ENCODE measurements around the gene KRTAP1-5. TPM values are rescaled to one million over a fixed set of nuclear protein-coding genes. Genes with fewer than 3 reads are reported as not detected.
"Not testable (repeated sequence)": the region's sequence is repeated elsewhere in the genome, so short reads cannot be mapped to it uniquely, and the experiment has no call there.

KRTAP1-5 gene
- total RNA-seq, 1 donor from 2014 or later: not detected

DNA sequence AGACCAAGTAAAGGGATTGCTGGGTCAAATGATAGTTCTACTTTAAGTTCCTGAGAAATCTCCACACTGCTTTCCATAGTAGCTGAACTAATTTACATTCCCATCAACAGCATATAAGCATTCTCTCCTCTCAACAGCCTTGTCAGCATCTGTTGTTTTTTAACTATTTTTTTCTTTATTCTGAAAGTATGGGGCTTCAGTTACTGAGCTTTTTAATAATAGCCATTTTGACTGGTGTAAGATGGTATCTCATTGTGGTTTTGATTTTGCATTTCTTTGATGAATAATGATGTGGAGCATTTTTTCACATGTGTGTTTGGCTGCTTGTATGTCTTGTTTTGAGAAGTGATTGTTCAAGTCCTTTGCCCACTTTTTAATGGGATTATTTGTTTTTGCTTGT, 25.6 kb upstream of the KRTAP1-5 start:
- intact Hi-C loops (cut with DNase I): no loop called here
- no peaks in the 10 kb centered on the region for H3K36me3 ChIP-seq
- no peaks in the 10 kb centered on the region for H3K4me1 ChIP-seq
- no peak for DNase-seq
- peaks cover 13% of the 10 kb centered on the region for H3K27me3 ChIP-seq (ENCODE audit: low read depth)
- H3K27ac ChIP-seq: no peak overlapping the region
- ATAC-seq: no peak
- no peaks in the 10 kb centered on the region for H3K9me3 ChIP-seq
- TF ChIP-seq, protein P1, sequence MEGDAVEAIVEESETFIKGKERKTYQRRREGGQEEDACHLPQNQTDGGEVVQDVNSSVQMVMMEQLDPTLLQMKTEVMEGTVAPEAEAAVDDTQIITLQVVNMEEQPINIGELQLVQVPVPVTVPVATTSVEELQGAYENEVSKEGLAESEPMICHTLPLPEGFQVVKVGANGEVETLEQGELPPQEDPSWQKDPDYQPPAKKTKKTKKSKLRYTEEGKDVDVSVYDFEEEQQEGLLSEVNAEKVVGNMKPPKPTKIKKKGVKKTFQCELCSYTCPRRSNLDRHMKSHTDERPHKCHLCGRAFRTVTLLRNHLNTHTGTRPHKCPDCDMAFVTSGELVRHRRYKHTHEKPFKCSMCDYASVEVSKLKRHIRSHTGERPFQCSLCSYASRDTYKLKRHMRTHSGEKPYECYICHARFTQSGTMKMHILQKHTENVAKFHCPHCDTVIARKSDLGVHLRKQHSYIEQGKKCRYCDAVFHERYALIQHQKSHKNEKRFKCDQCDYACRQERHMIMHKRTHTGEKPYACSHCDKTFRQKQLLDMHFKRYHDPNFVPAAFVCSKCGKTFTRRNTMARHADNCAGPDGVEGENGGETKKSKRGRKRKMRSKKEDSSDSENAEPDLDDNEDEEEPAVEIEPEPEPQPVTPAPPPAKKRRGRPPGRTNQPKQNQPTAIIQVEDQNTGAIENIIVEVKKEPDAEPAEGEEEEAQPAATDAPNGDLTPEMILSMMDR (IDR thresholded peaks at IDR 0.05): no peak
- H3K4me3 ChIP-seq: no peak overlapping the region

DNA sequence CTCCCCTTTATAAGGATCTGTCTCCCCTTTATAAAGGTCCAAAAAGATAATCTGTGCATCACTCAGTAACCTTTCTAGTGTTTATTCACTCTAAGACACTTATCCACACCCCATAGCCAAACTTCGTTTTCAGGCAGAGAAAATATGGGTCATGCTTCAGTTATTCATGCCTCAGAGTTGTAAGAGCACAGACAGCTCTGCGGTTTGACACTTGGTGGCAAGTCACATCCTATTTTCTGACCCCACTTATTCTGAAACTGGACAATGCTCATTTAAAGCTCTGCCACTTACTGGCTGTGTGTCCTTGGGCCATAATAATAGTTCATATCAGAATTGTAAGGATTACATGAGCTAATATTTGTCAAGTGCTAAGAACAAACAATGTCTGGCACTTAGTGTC, 22.1 kb upstream of the KRTAP1-5 start:
- H3K27ac ChIP-seq: no peak overlapping the region
- intact Hi-C loops (cut with DNase I): no loop called here
- no peaks in the 10 kb centered on the region for H3K36me3 ChIP-seq
- no peaks in the 10 kb centered on the region for H3K4me1 ChIP-seq
- H3K4me3 ChIP-seq: no peak overlapping the region
- no peaks in the 10 kb centered on the region for H3K9me3 ChIP-seq
- peaks cover 19% of the 10 kb centered on the region for H3K27me3 ChIP-seq (ENCODE audit: low read depth)
- DNase-seq: no peak
- TF ChIP-seq, protein P1 (IDR thresholded peaks at IDR 0.05): no peak
- no peak for ATAC-seq

DNA sequence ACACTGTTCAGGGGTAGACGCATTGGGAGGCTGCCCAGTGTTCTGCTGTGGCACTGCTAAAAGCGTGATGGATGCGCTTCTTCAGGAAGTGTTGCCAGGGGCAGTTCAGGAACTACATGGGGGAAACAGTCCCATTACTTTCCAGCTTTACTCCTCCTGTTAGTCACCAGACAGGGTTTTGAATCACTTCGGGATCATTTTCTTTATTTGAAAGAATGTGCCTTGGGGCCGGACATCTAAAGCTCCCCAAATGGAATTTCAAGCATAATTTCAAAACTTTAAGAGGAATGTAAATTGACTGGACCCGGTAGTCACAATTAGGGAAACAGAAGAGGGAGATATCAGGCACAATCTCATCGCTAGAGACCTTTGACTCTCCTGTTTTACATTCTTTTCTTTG, 21.4 kb upstream of the KRTAP1-5 start:
- Histone ChIP-seq H3K4me3 (no peak overlapping the region), H3K9me3 (no peaks in the 10 kb centered on the region), H3K36me3 (no peaks in the 10 kb centered on the region), H3K4me1 (no peaks in the 10 kb centered on the region), H3K27me3 (ENCODE audit: low read depth) (peaks cover 19% of the 10 kb centered on the region), H3K27ac (no peak overlapping the region)
- DNase-seq: no peak
- ATAC-seq: no peak
- intact Hi-C loops (cut with DNase I): no loop called here
- TF ChIP-seq, protein P1 (IDR thresholded peaks at IDR 0.05): no peak

DNA sequence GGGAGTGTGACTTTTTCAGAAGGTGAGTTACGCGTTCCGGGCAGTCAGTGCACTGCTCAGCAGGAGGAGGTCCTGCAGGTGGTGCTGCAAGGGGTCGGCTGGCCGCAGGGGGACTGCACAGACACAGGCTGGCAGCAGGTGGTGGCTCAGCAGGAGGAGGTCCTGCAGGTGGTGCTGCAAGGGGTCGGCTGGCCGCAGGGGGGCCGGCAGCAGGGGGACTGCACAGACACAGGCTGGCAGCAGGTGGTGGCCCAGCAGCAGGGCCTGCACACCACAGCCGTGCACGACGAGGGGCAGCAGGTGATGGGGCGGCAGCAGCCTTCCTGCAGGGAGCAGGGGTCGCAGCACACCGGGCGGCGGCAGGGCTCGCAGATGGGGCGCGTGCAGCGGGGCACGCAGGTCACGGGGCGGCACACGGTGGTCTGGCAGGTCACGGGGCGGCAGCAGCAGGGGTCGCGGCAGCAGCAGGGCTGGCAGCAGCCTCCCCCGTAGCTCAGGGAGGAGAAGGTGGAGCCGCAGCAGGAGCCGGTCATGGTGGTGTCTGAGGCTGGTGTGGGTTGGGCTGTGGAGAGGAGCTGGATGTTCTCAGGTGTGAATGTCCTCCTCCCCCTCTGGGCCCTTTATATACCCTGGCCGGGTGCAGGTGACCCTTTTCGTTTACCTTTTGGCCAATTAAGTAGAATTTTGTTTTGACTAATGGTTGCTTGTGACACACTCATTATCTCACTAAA, 19.9 kb upstream of the KRTAP1-5 start, which contains the start of gene KRTAP2-1:
KRTAP2-1 (minus strand) TSS at position 582 of the 731 bp plus-strand sequence; CDS start at position 533, 49 bp downstream.
- DNase-seq; H3K9me3 ChIP-seq; H3K36me3 ChIP-seq; H3K4me1 ChIP-seq; intact Hi-C loops (cut with DNase I); H3K27ac ChIP-seq; H3K4me3 ChIP-seq: not testable (repeated sequence)
- peaks cover 19% of the 10 kb centered on the region for H3K27me3 ChIP-seq (ENCODE audit: low read depth)
- ATAC-seq: peak; percentile 13 to 16

DNA sequence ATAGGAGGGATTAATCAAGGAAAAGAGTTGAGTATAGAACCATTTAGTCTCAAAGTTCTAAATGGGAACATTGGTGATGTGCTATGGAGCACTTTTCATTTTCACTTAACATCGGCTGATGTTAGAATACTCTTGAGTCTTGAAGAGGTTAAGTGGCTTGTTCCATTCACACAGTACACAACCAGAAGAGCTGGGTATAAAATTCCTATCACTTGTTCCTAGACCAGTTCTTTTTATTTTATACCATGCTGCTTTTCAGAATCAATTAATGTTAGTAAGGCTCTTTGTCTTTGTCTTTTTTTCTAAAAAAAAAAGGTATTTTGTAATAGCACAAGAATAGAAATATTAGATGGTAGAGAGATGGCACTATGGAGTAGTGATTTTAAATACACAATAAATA, 15.9 kb upstream of the KRTAP1-5 start:
- DNase-seq (no peak), ATAC-seq (no peak)
- H3K9me3 ChIP-seq: no peaks in the 10 kb centered on the region
- peaks cover 9% of the 10 kb centered on the region for H3K27me3 ChIP-seq (ENCODE audit: low read depth)
- H3K4me1 ChIP-seq: no peaks in the 10 kb centered on the region
- intact Hi-C loops (cut with DNase I): no loop called here
- H3K36me3 ChIP-seq: no peaks in the 10 kb centered on the region
- no peak overlapping the region for H3K4me3 ChIP-seq
- TF ChIP-seq, protein P1 (IDR thresholded peaks at IDR 0.05): no peak
- H3K27ac ChIP-seq: no peak overlapping the region

DNA sequence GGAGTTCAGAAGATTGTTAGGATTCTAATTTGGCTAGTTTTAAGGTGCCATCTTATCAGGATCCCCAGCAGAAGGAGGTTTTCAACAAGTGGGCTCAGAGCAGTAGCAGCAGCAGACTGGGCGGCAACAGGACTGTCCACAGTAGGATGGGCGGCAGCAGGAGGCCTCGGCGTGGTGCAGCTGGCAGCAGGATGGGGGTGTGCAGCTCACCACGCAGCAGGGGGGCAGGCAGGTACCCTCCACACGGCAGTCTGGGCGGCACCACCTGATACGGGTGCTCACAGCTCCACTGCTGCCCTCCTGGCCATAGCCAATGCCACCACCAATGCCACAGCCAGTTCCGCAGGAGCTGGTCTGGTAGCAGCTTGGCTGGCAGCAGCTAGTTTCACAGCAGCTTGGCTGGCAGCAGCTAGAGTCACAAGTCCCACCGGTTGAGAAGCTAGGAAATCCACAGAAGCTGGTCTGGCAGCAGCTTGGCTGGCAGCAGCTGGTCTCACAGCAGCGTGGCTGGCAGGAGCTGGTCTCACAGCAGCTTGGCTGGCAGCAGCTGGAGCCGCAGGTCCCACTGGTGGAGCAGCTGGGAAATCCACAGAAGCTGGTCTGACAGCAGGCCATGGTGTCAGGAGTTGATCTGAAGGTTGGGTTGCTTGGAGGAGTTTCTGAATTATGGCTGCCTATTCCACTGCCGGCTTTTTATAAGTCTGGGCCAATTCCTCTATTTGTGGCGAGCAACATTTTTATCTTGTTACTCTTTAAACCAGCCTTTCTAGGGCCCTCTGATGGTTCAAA, 14.0 kb upstream of the KRTAP1-5 start, which contains the start of gene KRTAP1-1:
KRTAP1-1 (minus strand) TSS at position 668 of the 789 bp plus-strand sequence; CDS start at position 615, 53 bp downstream.
- ATAC-seq; H3K27ac ChIP-seq; H3K36me3 ChIP-seq; intact Hi-C loops (cut with DNase I); H3K4me3 ChIP-seq; H3K27me3 ChIP-seq (ENCODE audit: low read depth); H3K4me1 ChIP-seq; DNase-seq; H3K9me3 ChIP-seq: not testable (repeated sequence)

All from lower lobe of right lung (tissue), 2 donors.